DMS153 treated with DMSO at 0.1 percent for 48 hours (cell line): ENCODE measurements around the gene CAB39.
A peak's percentile ranks its signal among the peaks of the same experiment; 100 is the strongest.
"Not testable (repeated sequence)": the region's sequence is repeated elsewhere in the genome, so short reads cannot be mapped to it uniquely, and the experiment has no call there.

ENCODE experiments used
- DNase-seq: peaks from one replicate; lab custom pipeline; 2025; ENCODE audit not compliant: unreplicated experiment; lab: John Stamatoyannopoulos, UW

Gene CAB39

DNA sequence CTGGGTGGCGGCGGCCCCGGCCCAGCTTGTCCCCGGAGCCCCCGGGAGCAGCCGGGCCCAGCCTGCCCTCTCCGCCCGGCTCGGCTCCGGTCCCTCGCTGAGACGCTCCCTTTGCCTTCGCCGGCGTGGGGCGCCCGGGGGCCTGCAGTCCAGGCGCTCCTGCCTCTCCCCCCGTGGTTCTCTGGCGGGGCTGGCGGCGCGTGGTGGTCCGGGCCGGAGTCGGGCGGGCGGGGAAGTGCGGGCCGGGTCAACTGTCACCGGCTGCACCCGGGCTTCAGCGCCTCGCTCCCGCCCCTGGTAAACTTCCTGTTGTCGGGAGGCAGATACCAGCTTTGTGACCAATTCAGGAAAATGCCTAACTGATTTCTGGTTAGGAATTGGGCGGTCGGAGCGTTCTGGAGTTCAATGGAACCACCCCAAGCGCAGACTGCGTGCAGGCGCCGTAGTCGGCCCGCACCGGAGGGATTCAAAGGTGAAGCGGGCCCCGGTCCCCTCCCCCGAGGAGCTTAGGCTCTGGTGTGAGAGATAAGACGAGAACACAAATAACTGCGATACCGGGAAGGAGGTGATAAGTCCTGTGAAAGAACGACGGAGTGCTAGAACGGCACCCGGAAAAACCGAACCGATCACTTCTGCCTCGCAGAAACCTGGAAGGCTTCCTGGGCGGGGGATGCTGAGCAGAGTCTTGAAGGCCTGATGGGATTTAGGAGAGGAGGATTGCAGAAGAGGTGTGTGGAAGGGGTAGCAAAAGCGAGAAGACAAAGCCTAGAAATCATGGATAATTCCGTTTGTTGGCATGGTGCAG is 891 bp downstream of the CAB39 start:
- peak; percentile 1 for DNase-seq

DNA sequence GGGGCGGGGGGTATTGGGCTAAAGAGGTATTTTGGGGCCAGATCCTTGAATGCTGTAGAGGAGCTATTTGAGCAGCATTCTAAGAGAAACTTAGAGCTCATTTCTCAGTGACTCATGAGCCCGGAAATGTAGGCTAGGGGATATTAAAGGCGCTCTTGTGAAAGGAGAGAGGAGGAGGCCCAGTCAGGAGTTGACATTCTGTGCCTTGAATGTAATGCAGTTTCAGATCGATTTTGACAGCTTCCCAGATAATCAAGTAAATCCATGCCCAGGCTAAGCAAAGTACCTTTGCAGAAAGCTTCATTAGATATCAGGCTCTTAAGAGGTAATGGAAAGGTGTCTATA is 1.5 kb downstream of the CAB39 start:
- DNase-seq, result peak; percentile 5

GRCh38 chr2:230715201-230715600 is 2.6 kb downstream of the CAB39 start:
- no peak for DNase-seq

DNA sequence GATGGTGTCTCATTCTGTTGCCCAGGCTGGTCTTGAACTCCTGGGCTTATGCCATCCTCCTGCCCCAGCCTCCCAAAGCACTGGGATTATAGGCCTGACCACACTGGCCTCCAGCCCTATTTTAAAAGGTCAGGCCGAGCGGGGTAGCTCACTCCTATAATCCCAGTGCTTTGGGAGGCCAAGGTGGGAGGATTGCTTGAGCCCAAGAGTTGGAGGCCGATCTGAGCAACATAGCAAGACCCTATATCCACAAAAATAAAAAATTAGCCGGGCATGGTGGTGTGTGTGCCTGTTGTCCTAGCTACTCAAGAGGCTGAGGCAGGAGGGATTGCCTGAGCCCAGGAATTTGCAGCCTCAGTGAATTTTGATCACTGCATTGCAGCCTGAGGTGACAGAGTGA is 3.9 kb downstream of the CAB39 start:
- no peak for DNase-seq

GRCh38 chr2:230717600-230717999 is 5.0 kb downstream of the CAB39 start:
- DNase-seq, result no peak

- no peak for DNase-seq
Measured at GRCh38 chr2:230719340-230719739, 6.7 kb downstream of the CAB39 start.

DNA sequence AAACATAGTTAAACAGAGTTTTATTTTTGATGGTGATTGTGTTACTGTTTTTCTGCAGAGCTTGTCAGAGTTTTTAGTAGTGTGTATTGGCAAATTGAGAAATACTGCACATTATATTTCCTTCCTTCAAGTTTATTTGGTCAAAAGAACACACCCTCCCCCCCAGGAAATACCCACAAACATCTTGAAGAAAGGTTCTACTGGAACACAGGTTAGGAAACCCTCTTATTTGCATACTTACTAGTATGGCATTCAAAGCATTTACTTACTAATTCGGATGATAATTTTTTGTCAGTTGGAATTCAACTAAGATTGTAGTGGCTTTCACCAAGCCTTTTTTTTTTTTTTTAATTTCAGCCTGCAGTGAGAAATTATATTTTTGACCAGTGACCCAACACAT is 9.1 kb downstream of the CAB39 start:
- no peak for DNase-seq

DNA sequence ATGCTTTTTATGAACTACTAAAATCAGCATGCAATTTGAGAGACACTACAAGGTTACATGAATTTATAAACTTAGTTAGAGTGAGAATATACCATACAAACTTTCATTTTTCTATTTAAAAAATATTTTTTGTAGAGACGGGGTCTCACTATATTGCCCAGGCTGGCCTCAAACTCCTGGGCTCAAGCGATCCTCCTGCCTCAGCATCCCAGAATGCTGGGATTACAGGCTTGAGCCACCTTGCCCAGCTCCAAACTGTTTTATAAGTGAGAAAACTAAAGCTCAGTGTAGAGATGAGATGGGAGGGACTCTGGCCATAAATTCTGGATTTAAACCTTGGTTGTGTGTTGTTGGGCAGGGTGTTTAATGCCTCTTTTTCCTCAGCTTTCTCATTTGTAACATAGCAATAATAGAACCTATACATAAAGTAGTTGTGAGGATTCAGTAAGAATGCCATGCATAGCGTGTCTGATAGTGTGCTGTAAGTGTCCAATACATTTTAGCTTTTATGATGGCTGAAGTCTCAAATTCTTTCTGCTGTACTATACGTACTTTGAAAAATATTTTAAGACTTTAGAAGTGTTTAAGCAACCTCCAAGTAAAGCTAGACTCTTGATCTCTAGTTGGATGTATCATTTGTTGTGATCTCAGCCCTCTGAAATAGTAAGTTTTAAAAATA is 9.7 kb downstream of the CAB39 start:
- DNase-seq, result no peak

DNA sequence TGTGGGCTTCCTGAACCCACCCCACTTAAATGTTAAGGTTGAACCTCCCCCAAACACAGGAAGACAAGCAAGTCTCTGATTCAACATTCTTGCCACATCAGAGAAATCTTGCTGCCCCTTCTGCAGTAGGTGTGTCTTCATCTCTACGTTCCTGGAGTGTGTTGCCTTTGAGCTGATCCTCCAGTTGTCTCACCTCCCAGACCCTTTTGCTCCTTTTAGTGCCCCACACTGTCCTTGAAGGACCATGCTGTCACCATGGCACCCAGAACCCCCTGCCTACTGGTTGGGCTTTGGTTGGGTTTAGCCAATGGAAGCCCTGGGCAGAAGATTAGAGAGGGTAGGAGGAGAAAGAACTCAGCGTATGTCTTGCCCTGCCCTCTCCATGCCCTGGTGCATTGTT is 10.7 kb downstream of the CAB39 start:
- DNase-seq, result no peak

GRCh38 chr2:230724957-230725356 is 12.3 kb downstream of the CAB39 start:
- DNase-seq, result not testable (repeated sequence)

- no peak for DNase-seq
Measured at GRCh38 chr2:230731512-230731911, 18.9 kb downstream of the CAB39 start.

GRCh38 chr2:230732914-230733401 is 20.3 kb downstream of the CAB39 start:
- no peak for DNase-seq

DNA sequence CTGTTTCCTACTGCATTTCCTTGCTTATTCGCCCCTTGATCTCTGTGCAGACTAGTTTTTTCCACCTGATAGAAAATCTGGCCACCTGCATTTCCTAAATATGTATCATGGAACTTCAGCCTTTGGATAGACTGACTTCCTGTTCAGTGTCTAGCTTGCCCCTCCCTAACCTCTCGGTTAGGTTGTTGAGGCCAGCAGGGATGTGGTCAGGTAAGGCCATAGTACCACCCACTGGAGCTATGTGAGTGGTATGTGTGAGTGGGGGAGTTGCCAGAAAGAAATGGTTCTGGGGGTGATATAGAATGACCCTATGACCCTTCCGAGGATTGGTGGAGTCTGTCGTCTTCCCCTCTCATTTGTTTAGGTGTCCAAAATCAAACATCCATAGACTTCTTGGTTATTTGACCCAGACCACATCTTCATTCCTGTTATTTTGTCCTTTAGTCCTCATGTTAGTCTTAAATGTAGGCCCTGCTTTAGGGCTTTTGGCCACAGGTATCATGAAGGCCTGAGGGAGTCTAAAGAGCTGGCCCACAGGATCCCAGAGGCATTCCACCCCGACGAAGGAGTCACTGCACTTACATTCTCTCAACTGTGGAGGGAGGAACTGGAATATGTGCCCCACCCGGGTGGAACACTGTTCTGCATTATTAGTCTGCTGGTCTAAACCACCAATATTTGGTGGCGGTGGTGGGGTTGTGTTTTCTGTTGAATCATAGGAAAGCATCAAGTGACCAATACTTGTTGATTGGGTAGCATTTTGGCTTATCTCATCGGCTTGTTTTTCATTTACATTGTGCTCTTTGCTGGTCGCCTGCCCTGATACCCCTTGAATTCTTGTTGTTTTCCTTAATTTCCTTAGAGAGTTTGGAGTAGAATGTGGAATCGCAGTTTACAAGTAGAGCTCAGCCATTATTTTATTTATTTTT is 21.9 kb downstream of the CAB39 start:
- DNase-seq, result no peak

DNA sequence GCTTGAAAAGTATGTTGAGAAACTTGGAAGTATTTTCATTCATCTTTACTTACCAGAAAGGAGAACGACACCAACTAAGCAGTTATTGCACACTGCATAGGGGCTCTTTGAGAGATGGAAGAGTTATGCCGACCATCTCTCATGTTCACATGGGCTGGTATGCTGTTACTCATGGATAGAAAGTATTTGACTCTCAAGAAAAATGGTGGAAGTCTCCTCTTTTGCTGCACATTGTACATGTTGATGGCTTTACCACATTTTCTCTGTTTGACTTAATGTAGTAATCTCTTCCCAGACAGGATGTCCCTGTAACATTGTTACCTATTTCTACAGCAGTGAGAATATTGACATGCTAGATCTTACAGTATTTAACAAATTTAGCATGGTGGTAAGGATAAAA is 23.2 kb downstream of the CAB39 start:
- no peak for DNase-seq

DNA sequence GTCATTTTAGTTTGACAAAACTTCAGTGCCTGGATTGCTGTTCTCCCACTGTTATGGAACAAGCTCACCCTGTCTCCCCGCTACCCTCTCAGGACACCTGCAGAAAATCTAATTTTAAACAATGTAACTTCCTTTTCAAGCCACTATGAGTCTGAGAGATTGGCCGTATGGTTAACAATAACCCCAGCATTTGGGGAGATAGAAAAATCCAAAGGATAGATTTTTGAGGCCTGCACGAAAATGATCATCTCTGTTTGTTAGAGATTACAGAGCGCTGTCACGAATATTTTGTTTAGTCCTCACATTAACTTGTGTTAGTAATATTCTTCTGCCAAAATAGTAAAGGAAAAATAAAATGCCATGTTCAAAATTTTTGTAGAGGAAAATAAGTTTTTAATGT is 24.7 kb downstream of the CAB39 start:
- DNase-seq, result no peak

GRCh38 chr2:230737791-230738226 is 25.2 kb downstream of the CAB39 start:
- no peak for DNase-seq

DNA sequence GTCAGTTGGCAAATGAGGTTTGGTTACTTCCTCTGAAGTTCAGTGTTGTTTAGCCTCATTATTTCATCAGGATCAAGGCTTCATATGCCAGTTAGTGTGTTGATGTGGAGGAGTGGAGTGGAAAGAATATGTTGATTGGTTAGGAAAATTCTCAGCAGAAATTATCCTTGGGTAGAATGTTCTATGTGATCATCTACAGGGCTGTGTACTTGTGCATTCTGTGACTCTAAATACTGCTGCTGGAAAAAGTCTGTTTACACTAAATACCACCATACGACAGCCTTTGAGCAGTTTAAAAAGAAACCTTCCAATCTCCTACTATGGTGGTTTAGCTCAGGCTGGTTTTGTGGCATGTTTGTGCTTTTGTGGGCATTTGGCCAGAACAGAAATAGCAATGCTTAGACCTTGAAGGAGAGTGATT is 25.8 kb downstream of the CAB39 start:
- DNase-seq, result no peak

DNA sequence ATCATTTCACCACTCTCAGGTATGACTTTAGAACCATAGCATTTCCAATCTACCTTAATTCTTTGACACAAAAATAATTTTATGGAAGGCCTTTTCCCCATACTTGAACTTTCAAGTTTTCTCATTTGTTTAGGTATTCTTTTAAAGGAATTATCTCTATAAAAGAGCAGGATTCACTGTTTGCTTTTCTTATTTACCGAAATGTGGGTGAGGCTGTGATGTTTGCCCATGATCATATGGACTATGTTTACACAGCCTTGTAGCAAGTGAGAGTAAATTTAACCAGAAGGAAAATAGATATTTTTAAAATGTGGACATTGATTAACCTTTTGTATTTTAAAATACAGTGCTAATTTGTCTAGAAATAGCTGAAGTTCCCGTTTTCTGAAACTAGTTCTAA is 26.3 kb downstream of the CAB39 start:
- no peak for DNase-seq

GRCh38 chr2:230739961-230740360 is 27.3 kb downstream of the CAB39 start:
- no peak for DNase-seq

GRCh38 chr2:230742781-230743180 is 30.1 kb downstream of the CAB39 start:
- no peak for DNase-seq

GRCh38 chr2:230746213-230746612 is 33.6 kb downstream of the CAB39 start:
- DNase-seq, result no peak
